Measurements from ENCODE around the gene AK5. TPM values are rescaled to one million over a fixed set of nuclear protein-coding genes. Genes with fewer than 3 reads are reported as not detected.

The AK5 gene
- polyA plus RNA-seq (2012; ENCODE audit: insufficient read length, low read depth): 22.1 TPM

- TF ChIP-seq REST (IDR thresholded peaks at IDR 0.05; ENCODE audit: insufficient read depth in 1 of 2, low read depth in 2 of 2, low read length in 2 of 2) (no peak), FOXP2 (optimal IDR thresholded peaks at IDR 0.05; ENCODE audit: borderline replicate concordance, extremely low read depth, extremely low read length, insufficient read depth) (peak; percentile 13)
Observed at GRCh38 chr1:77281491-77282186, at the start of gene AK5. AK5 (plus strand) TSS chr1:77282019; CDS start chr1:77282314, 295 bp downstream.

- TF ChIP-seq TAF1 (IDR thresholded peaks at IDR 0.05; ENCODE audit: borderline replicate concordance, insufficient read depth, low read length) (no peak), REST (IDR thresholded peaks at IDR 0.05; ENCODE audit: insufficient read depth in 1 of 2, low read depth in 2 of 2, low read length in 2 of 2) (no peak), POLR2AphosphoS5 (IDR thresholded peaks at IDR 0.05; ENCODE audit: low read depth, low read length) (no peak), FOXP2 (optimal IDR thresholded peaks at IDR 0.05; ENCODE audit: borderline replicate concordance, extremely low read depth, extremely low read length, insufficient read depth) (no peak), SIN3A (IDR thresholded peaks at IDR 0.05; ENCODE audit: borderline replicate concordance, insufficient read depth, low read length) (no peak)
Observed at GRCh38 chr1:77232829-77233228, 49.0 kb upstream of the AK5 start.

GRCh38 chr1:77234096-77234495 lies 47.7 kb upstream of the AK5 start:
- TF ChIP-seq SIN3A (IDR thresholded peaks at IDR 0.05; ENCODE audit: borderline replicate concordance, insufficient read depth, low read length) (no peak), REST (IDR thresholded peaks at IDR 0.05; ENCODE audit: insufficient read depth in 1 of 2, low read depth in 2 of 2, low read length in 2 of 2) (no peak), POLR2AphosphoS5 (IDR thresholded peaks at IDR 0.05; ENCODE audit: low read depth, low read length) (no peak), FOXP2 (optimal IDR thresholded peaks at IDR 0.05; ENCODE audit: borderline replicate concordance, extremely low read depth, extremely low read length, insufficient read depth) (no peak), TAF1 (IDR thresholded peaks at IDR 0.05; ENCODE audit: borderline replicate concordance, insufficient read depth, low read length) (no peak)

GRCh38 chr1:77234943-77235342 lies 46.9 kb upstream of the AK5 start:
- TF ChIP-seq POLR2AphosphoS5 (IDR thresholded peaks at IDR 0.05; ENCODE audit: low read depth, low read length): no peak
- TF ChIP-seq TAF1 (IDR thresholded peaks at IDR 0.05; ENCODE audit: borderline replicate concordance, insufficient read depth, low read length): no peak
- TF ChIP-seq REST (IDR thresholded peaks at IDR 0.05; ENCODE audit: insufficient read depth in 1 of 2, low read depth in 2 of 2, low read length in 2 of 2): no peak
- no peak for TF ChIP-seq FOXP2 (optimal IDR thresholded peaks at IDR 0.05; ENCODE audit: borderline replicate concordance, extremely low read depth, extremely low read length, insufficient read depth)
- TF ChIP-seq SIN3A (IDR thresholded peaks at IDR 0.05; ENCODE audit: borderline replicate concordance, insufficient read depth, low read length): no peak
